Small intestine (tissue), 7 donors: ENCODE data around the gene RHO. TPM values are rescaled to one million over a fixed set of nuclear protein-coding genes. Genes with fewer than 3 reads are reported as not detected.

Experiments used
- DNase-seq, 2 donors: peaks; one replicate each; pipeline versions ENCODE4 v3.0.0 to v3.0.0-alpha.2; 2013
- FAIRE-seq: peaks from 2 replicates; lab custom pipeline; 2012; peaks lifted over from hg19 to GRCh38; lab: Jason Lieb, UNC
- H3K27ac ChIP-seq, 3 donors: one replicate each; pipeline ENCODE4 v1.5.1; 2013; ENCODE audit warnings: low read length in 2 of 3, mild to moderate bottlenecking in 2 of 3, control low read depth in 1 of 3, inconsistent platforms in 1 of 3, low read depth in 1 of 3, moderate library complexity in 1 of 3
- H3K27me3 ChIP-seq, 3 donors: one replicate each; pipeline ENCODE4 v1.6.1; 2013; ENCODE audit warnings: low read length in 3 of 3, inconsistent platforms in 1 of 3; ENCODE audit not compliant: control insufficient read depth in 3 of 3, insufficient read depth in 3 of 3
- H3K36me3 ChIP-seq, 3 donors: one replicate each; pipeline ENCODE4 v1.6.1; 2013; ENCODE audit warnings: low read length in 3 of 3, inconsistent platforms in 1 of 3, low read depth in 1 of 3, mild to moderate bottlenecking in 1 of 3, moderate library complexity in 1 of 3; ENCODE audit not compliant: control insufficient read depth in 3 of 3, insufficient read depth in 2 of 3
- H3K4me1 ChIP-seq, 3 donors: one replicate each; pipeline ENCODE4 v1.6.1; 2013; ENCODE audit warnings: low read length in 2 of 3, inconsistent platforms in 1 of 3, low read depth in 1 of 3, mild to moderate bottlenecking in 1 of 3, moderate library complexity in 1 of 3; ENCODE audit not compliant: control insufficient read depth in 3 of 3, insufficient read depth in 2 of 3
- H3K4me3 ChIP-seq, 3 donors: one replicate each; pipeline ENCODE4 v1.5.1; 2013; ENCODE audit warnings: low read length in 3 of 3, control low read depth in 1 of 3, inconsistent platforms in 1 of 3, low read depth in 1 of 3, mild to moderate bottlenecking in 1 of 3, moderate library complexity in 1 of 3
- H3K9me3 ChIP-seq, 2 donors: one replicate each; pipeline ENCODE4 v1.6.1; 2013; ENCODE audit warnings: low read depth in 1 of 2, low read length in 1 of 2; ENCODE audit not compliant: control insufficient read depth in 2 of 2, insufficient read depth in 1 of 2
- WGBS, 3 donors: extraction: QIAGEN DNeasy Blood & Tissue Kit; methylation state at CpG; one replicate each; pipeline ENCODE4 v1.1.7; 2013; 5-methylcytosine and 5-hydroxymethylcytosine counted together
- polyA plus RNA-seq, 4 donors: library from polyadenylated mRNA; stranded (reverse) in 3 of 4; unstranded in 1 of 4; fragments of 200-250 nt in 3 of 4; fragments of 120-200 nt in 1 of 4; gene quantifications; one replicate each; pipeline versions ENCODE4 v1.2.1 to v1.2.3, GENCODE V29; 2013
- donor health status: healthy with polysubstance abuse.
- donor health status: control.
- donor health status: control.
- donor health status: Bipolar disorder and iron deficiency.
- donor health status: healthy.

The RHO gene
- polyA plus RNA-seq, 4 donors: 0.01 TPM; not detected in 3

- Histone ChIP-seq H3K4me3 (no peak overlapping the region), H3K27ac (no peak overlapping the region), H3K4me1 (peaks cover 0 to 2% (median 0%) of the 10 kb centered on the region in 3 donors), H3K9me3 (no peaks in the 10 kb centered on the region), H3K36me3 (no peaks in the 10 kb centered on the region), H3K27me3 (no peaks in the 10 kb centered on the region)
- FAIRE-seq: no peak
- DNase-seq: no peak
- WGBS, 3 donors: 77 to 82% (median 81%) methylated on average over 12 of the region's 12 CpGs
Observed at GRCh38 chr3:129529436-129530210, 1.2 kb downstream of the RHO start.

DNA sequence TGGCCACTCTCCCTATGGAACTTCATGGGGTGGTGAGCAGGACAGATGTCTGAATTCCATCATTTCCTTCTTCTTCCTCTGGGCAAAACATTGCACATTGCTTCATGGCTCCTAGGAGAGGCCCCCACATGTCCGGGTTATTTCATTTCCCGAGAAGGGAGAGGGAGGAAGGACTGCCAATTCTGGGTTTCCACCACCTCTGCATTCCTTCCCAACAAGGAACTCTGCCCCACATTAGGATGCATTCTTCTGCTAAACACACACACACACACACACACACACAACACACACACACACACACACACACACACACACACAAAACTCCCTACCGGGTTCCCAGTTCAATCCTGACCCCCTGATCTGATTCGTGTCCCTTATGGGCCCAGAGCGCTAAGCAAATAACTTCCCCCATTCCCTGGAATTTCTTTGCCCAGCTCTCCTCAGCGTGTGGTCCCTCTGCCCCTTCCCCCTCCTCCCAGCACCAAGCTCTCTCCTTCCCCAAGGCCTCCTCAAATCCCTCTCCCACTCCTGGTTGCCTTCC, 1.9 kb downstream of the RHO start:
- no peak for FAIRE-seq
- WGBS, 3 donors: 36 to 53% (median 44%) methylated on average over 5 to 6 of the region's 6 CpGs

DNA sequence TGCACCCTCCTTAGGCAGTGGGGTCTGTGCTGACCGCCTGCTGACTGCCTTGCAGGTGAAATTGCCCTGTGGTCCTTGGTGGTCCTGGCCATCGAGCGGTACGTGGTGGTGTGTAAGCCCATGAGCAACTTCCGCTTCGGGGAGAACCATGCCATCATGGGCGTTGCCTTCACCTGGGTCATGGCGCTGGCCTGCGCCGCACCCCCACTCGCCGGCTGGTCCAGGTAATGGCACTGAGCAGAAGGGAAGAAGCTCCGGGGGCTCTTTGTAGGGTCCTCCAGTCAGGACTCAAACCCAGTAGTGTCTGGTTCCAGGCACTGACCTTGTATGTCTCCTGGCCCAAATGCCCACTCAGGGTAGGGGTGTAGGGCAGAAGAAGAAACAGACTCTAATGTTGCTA, 2.4 kb downstream of the RHO start:
- H3K4me3 ChIP-seq: no peak overlapping the region
- no peaks in the 10 kb centered on the region for H3K9me3 ChIP-seq
- WGBS, 3 donors: 93 to 95% (median 95%) methylated on average over 13 of the region's 13 CpGs
- FAIRE-seq (no peak), DNase-seq (no peak)
- no peak overlapping the region for H3K27ac ChIP-seq
- peaks cover 0 to 2% (median 0%) of the 10 kb centered on the region in 3 donors for H3K4me1 ChIP-seq
- H3K27me3 ChIP-seq: no peaks in the 10 kb centered on the region
- no peaks in the 10 kb centered on the region for H3K36me3 ChIP-seq

More for the DNA sequence above, 1.9 kb downstream of the RHO start:
- H3K27me3 ChIP-seq: no peaks in the 10 kb centered on the region
- DNase-seq: no peak
- no peaks in the 10 kb centered on the region for H3K9me3 ChIP-seq
- no peaks in the 10 kb centered on the region for H3K36me3 ChIP-seq
- no peak overlapping the region for H3K27ac ChIP-seq
- no peak overlapping the region for H3K4me3 ChIP-seq
- H3K4me1 ChIP-seq: peaks cover 0 to 2% (median 0%) of the 10 kb centered on the region in 3 donors

- H3K27ac ChIP-seq: no peak overlapping the region
- FAIRE-seq (no peak), DNase-seq (no peak)
- H3K4me1 ChIP-seq: peaks cover 0 to 2% (median 0%) of the 10 kb centered on the region in 3 donors
- no peaks in the 10 kb centered on the region for H3K36me3 ChIP-seq
- H3K4me3 ChIP-seq: no peak overlapping the region
- WGBS, 3 donors: 90 to 92% (median 91%) methylated on average over 11 of the region's 11 CpGs
- H3K27me3 ChIP-seq: no peaks in the 10 kb centered on the region
- no peaks in the 10 kb centered on the region for H3K9me3 ChIP-seq
Observed at GRCh38 chr3:129531699-129532098, 3.3 kb downstream of the RHO start.

- no peak overlapping the region for H3K4me3 ChIP-seq
- no peaks in the 10 kb centered on the region for H3K27me3 ChIP-seq
- WGBS, 3 donors: 95 to 96% (median 96%) methylated on average over 18 to 20 of the region's 20 CpGs
- FAIRE-seq (no peak), DNase-seq (no peak)
- peaks cover 0 to 2% (median 0%) of the 10 kb centered on the region in 3 donors for H3K4me1 ChIP-seq
- no peaks in the 10 kb centered on the region for H3K9me3 ChIP-seq
- H3K36me3 ChIP-seq: no peaks in the 10 kb centered on the region
- H3K27ac ChIP-seq: no peak overlapping the region
Observed at GRCh38 chr3:129532261-129532660, 3.8 kb downstream of the RHO start.

- no peak overlapping the region for H3K27ac ChIP-seq
- no peak for FAIRE-seq
- H3K4me3 ChIP-seq: no peak overlapping the region
- no peaks in the 10 kb centered on the region for H3K27me3 ChIP-seq
- 91 to 94% (median 93%) methylated on average over 16 of the region's 16 CpGs for WGBS, 3 donors
- peaks cover 0 to 2% (median 0%) of the 10 kb centered on the region in 3 donors for H3K4me1 ChIP-seq
- no peaks in the 10 kb centered on the region for H3K9me3 ChIP-seq
- DNase-seq: no peak
- H3K36me3 ChIP-seq: no peaks in the 10 kb centered on the region
Observed at GRCh38 chr3:129533406-129533805, 5.0 kb downstream of the RHO start.

DNA sequence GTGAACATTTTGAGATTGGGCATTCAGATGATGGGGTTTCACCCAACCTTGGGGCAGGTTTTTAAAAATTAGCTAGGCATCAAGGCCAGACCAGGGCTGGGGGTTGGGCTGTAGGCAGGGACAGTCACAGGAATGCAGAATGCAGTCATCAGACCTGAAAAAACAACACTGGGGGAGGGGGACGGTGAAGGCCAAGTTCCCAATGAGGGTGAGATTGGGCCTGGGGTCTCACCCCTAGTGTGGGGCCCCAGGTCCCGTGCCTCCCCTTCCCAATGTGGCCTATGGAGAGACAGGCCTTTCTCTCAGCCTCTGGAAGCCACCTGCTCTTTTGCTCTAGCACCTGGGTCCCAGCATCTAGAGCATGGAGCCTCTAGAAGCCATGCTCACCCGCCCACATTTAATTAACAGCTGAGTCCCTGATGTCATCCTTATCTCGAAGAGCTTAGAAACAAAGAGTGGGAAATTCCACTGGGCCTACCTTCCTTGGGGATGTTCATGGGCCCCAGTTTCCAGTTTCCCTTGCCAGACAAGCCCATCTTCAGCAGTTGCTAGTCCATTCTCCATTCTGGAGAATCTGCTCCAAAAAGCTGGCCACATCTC, 6.1 kb downstream of the RHO start:
- no peak overlapping the region for H3K27ac ChIP-seq
- no peak for FAIRE-seq
- peaks cover 0 to 2% (median 0%) of the 10 kb centered on the region in 3 donors for H3K4me1 ChIP-seq
- no peaks in the 10 kb centered on the region for H3K36me3 ChIP-seq
- no peak for DNase-seq
- H3K9me3 ChIP-seq: no peaks in the 10 kb centered on the region
- WGBS, 3 donors: 46 to 73% (median 57%) methylated on average over 4 of the region's 4 CpGs
- H3K4me3 ChIP-seq: no peak overlapping the region
- no peaks in the 10 kb centered on the region for H3K27me3 ChIP-seq

DNA sequence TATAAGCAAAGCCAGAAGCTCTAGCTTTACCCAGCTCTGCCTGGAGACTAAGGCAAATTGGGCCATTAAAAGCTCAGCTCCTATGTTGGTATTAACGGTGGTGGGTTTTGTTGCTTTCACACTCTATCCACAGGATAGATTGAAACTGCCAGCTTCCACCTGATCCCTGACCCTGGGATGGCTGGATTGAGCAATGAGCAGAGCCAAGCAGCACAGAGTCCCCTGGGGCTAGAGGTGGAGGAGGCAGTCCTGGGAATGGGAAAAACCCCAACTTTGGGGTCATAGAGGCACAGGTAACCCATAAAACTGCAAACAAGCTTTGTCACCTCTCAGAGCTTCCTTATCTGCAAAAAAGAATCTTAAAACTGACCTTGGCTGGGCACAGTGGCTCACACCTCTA, 6.6 kb downstream of the RHO start:
- no peaks in the 10 kb centered on the region for H3K9me3 ChIP-seq
- H3K4me1 ChIP-seq: no peaks in the 10 kb centered on the region
- H3K36me3 ChIP-seq: no peaks in the 10 kb centered on the region
- 75 to 91% (median 80%) methylated on average over 1 of the region's 1 CpG for WGBS, 3 donors
- no peak overlapping the region for H3K27ac ChIP-seq
- DNase-seq (no peak), FAIRE-seq (no peak)
- H3K27me3 ChIP-seq: no peaks in the 10 kb centered on the region
- no peak overlapping the region for H3K4me3 ChIP-seq
